ENCODE data around the gene IQSEC1. TPM values are rescaled to one million over a fixed set of nuclear protein-coding genes. Genes with fewer than 3 reads are reported as not detected.
A peak's percentile ranks its signal among the peaks of the same experiment; 100 is the strongest.

Gene IQSEC1
- total and polyA plus RNA-seq, 7 experiments from 2014 or later: 21.1 to 163 (median 70.2) TPM

GRCh38 chr3:12974819-12975218, 98.4 kb downstream of the IQSEC1 start:
- ChIA-PET POLR2A (interaction anchor here (0.8 kb wide), 1 partner anchor 40 kb away, joined by 3 read pairs; no protein-coding TSS in a partner anchor), CTCF (interaction anchor here (1.2 kb wide), 1 partner anchor 9 kb away, joined by 4 read pairs; no protein-coding TSS in a partner anchor)
- H3K36me3 Mint-ChIP-seq: peaks cover 0 to 6% (median 4%) of the 10 kb centered on the region in 5 donors
- intact Hi-C loops (cut with micrococcal nuclease): no loop called here
- no peaks in the 10 kb centered on the region for H3K27me3 Mint-ChIP-seq
- H3K9me3 Mint-ChIP-seq: peaks cover 0 to 3% (median 0%) of the 10 kb centered on the region in 11 donors
- Histone ChIP-seq H3K4me1 (ENCODE audit: control insufficient read depth in 2 of 2, insufficient read depth in 2 of 2, low read length in 2 of 2) (peaks cover 0 to 33% of the 10 kb centered on the region in 2 donors), H3K27ac (ENCODE audit: low read depth, low read length) (no peak overlapping the region), H3K4me3 (ENCODE audit: low read length) (no peak overlapping the region), H3K27me3 (ENCODE audit: control insufficient read depth in 2 of 2, insufficient read depth in 2 of 2, low read length in 2 of 2) (no peaks in the 10 kb centered on the region), H3K36me3 (ENCODE audit: control insufficient read depth in 2 of 3, insufficient read depth in 3 of 3, low read length in 3 of 3) (peaks cover 0 to 47% (median 0%) of the 10 kb centered on the region in 3 experiments), H3K9me3 (ENCODE audit: control insufficient read depth in 2 of 3, low read length in 3 of 3) (no peaks in the 10 kb centered on the region)
- peak overlapping the region in 2 of 9 donors; percentile 53 to 56 for H3K27ac Mint-ChIP-seq
- H3K4me1 Mint-ChIP-seq: peaks cover 17 to 71% (median 43%) of the 10 kb centered on the region in 7 donors
- DNase-seq: no peak
- no peak overlapping the region for H3K4me3 Mint-ChIP-seq
- ATAC-seq: peak; percentile 10

DNA sequence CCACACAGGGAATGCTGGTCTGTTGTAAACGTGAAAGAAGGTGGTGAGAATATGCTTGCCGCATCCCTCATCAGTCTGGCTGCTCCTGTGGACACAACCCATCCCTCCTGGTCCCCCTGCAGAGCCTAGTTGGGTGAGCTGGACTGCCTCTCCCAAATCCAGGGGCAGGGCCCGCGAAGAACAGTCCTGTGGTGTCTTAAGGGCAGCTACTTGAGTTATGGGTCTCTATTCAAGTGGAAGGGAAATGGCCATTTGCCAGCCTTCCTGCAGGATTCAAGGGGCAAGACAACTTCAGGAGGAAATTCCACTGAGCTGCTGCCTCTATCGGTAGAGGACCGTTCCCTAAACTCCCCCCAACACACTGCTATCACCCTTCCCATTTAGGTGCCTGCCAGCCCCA, 98.9 kb downstream of the IQSEC1 start:
- ATAC-seq (no peak), DNase-seq (no peak)
- Mint-ChIP-seq H3K4me3 (no peak overlapping the region), H3K36me3 (peaks cover 0 to 6% (median 4%) of the 10 kb centered on the region in 5 donors), H3K27me3 (no peaks in the 10 kb centered on the region), H3K4me1 (peaks cover 18 to 73% (median 44%) of the 10 kb centered on the region in 7 donors), H3K9me3 (peaks cover 0 to 3% (median 0%) of the 10 kb centered on the region in 11 donors), H3K27ac (peak overlapping the region in 2 of 9 donors; percentile 14 to 53)
- Histone ChIP-seq H3K4me1 (ENCODE audit: control insufficient read depth in 2 of 2, insufficient read depth in 2 of 2, low read length in 2 of 2) (peaks cover 0 to 33% of the 10 kb centered on the region in 2 donors), H3K36me3 (ENCODE audit: control insufficient read depth in 2 of 3, insufficient read depth in 3 of 3, low read length in 3 of 3) (peaks cover 0 to 43% (median 0%) of the 10 kb centered on the region in 3 experiments), H3K4me3 (ENCODE audit: low read length) (no peak overlapping the region), H3K27ac (ENCODE audit: low read depth, low read length) (no peak overlapping the region), H3K27me3 (ENCODE audit: control insufficient read depth in 2 of 2, insufficient read depth in 2 of 2, low read length in 2 of 2) (no peaks in the 10 kb centered on the region), H3K9me3 (ENCODE audit: control insufficient read depth in 2 of 3, low read length in 3 of 3) (no peaks in the 10 kb centered on the region)
- intact Hi-C loops (cut with micrococcal nuclease): no loop called here
- POLR2A ChIA-PET: interaction anchor here (1.2 kb wide), 1 partner anchor 134 kb away, joined by 3 read pairs; no protein-coding TSS in a partner anchor
- CTCF ChIA-PET: no interaction called here

DNA sequence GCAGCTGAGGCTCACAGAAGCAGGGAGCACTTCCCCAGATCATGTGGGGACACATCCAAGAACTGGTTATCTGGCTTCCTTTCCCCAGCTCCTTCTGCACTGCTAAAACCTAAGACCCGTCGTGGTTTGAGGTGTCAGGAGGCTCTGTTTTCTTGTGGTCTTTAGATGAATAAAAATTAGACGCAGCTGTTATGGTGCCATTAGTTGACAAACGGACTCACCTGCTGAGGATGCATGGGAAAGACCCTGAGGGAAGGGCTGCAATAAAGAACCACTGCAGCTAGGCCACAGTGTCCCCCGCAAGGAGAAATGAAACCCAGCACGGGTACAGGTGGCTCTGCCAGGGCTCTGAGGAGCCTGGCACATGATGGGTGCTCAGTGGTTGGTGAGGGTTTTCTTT, 99.4 kb downstream of the IQSEC1 start:
- CTCF ChIA-PET: no interaction called here
- Histone ChIP-seq H3K27ac (ENCODE audit: low read depth, low read length) (no peak overlapping the region), H3K4me3 (ENCODE audit: low read length) (no peak overlapping the region), H3K4me1 (ENCODE audit: control insufficient read depth in 2 of 2, insufficient read depth in 2 of 2, low read length in 2 of 2) (peaks cover 0 to 33% of the 10 kb centered on the region in 2 donors), H3K27me3 (ENCODE audit: control insufficient read depth in 2 of 2, insufficient read depth in 2 of 2, low read length in 2 of 2) (no peaks in the 10 kb centered on the region), H3K9me3 (ENCODE audit: control insufficient read depth in 2 of 3, low read length in 3 of 3) (no peaks in the 10 kb centered on the region), H3K36me3 (ENCODE audit: control insufficient read depth in 2 of 3, insufficient read depth in 3 of 3, low read length in 3 of 3) (peaks cover 0 to 38% (median 0%) of the 10 kb centered on the region in 3 experiments)
- peak overlapping the region in 2 of 9 donors; percentile 20 to 28 for H3K27ac Mint-ChIP-seq
- H3K36me3 Mint-ChIP-seq: peaks cover 0 to 4% (median 0%) of the 10 kb centered on the region in 5 donors
- peaks cover 0 to 3% (median 0%) of the 10 kb centered on the region in 11 donors for H3K9me3 Mint-ChIP-seq
- POLR2A ChIA-PET: interaction anchor here (1.2 to 2.0 kb wide), 2 partner anchors 8 to 133 kb away, joined by 3 to 7 read pairs; no protein-coding TSS in a partner anchor
- DNase-seq (no peak), ATAC-seq (no peak)
- no peak overlapping the region for H3K4me3 Mint-ChIP-seq
- no peaks in the 10 kb centered on the region for H3K27me3 Mint-ChIP-seq
- intact Hi-C loops (cut with micrococcal nuclease): no loop called here
- peaks cover 22 to 74% (median 45%) of the 10 kb centered on the region in 7 donors for H3K4me1 Mint-ChIP-seq

DNA sequence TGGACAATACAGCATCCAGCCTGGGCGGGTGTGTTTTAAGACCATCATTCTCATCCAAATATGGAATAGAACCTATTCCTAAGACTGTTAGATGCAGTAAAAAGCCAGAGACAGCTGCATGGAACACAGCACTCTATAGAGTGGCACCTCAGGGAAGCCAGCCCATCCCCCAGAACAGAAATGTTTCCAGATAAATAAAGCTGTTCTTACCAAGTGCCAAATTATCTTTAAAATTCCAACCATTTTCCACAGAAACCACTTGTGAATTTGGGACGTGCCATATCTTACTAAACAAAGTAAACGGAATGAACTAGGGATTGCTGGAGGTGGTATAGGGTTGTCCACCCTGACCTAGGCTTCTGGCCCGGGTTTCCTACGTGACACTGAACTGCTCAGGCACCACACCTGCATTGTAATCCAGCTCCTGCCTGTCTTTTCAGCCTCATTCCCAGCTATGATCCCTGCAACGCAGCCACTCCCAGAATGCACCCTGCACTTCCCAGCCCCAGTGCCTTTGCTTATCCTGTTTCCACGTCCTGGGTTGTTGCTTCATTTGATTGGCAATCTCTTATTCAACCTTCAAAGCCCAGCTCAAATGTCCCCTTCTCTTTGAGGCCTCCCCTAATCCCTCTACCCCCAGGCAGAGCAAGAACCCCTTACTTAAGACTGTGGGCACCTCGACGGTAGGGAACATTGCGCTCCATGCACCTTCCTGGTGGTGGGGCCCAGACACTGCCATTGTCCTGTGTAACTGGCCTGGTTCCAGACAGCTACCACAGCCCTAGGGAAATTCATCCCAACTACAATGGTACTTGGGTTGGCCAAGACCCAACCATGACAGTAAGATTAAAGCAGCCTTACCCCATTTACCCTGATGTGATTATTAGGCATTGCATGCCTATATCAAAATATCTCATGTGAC, 100.2 kb downstream of the IQSEC1 start:
- ATAC-seq (no peak), DNase-seq (no peak)
- Histone ChIP-seq H3K9me3 (ENCODE audit: control insufficient read depth in 2 of 3, low read length in 3 of 3) (no peaks in the 10 kb centered on the region), H3K27ac (ENCODE audit: low read depth, low read length) (no peak overlapping the region), H3K4me3 (ENCODE audit: low read length) (no peak overlapping the region), H3K4me1 (ENCODE audit: control insufficient read depth in 2 of 2, insufficient read depth in 2 of 2, low read length in 2 of 2) (peaks cover 6 to 39% of the 10 kb centered on the region in 2 donors), H3K27me3 (ENCODE audit: control insufficient read depth in 2 of 2, insufficient read depth in 2 of 2, low read length in 2 of 2) (no peaks in the 10 kb centered on the region), H3K36me3 (ENCODE audit: control insufficient read depth in 2 of 3, insufficient read depth in 3 of 3, low read length in 3 of 3) (peaks cover 0 to 33% (median 0%) of the 10 kb centered on the region in 3 experiments)
- POLR2A ChIA-PET: interaction anchor here (1.2 to 2.0 kb wide), 2 partner anchors 9 to 133 kb away, joined by 3 to 7 read pairs; no protein-coding TSS in a partner anchor
- CTCF ChIA-PET: no interaction called here
- Mint-ChIP-seq H3K4me3 (no peak overlapping the region), H3K27ac (peak overlapping the region in 4 of 9 donors; percentile 17 to 45 (median 18)), H3K27me3 (no peaks in the 10 kb centered on the region), H3K36me3 (peaks cover 0 to 4% (median 0%) of the 10 kb centered on the region in 5 donors), H3K4me1 (peaks cover 27 to 82% (median 53%) of the 10 kb centered on the region in 7 donors), H3K9me3 (peaks cover 0 to 3% (median 0%) of the 10 kb centered on the region in 11 donors)
- intact Hi-C loops (cut with micrococcal nuclease): no loop called here

GRCh38 chr3:12972043-12972442, 101.2 kb downstream of the IQSEC1 start:
- Histone ChIP-seq H3K27me3 (ENCODE audit: control insufficient read depth in 2 of 2, insufficient read depth in 2 of 2, low read length in 2 of 2) (no peaks in the 10 kb centered on the region), H3K4me3 (ENCODE audit: low read length) (no peak overlapping the region), H3K27ac (ENCODE audit: low read depth, low read length) (no peak overlapping the region), H3K36me3 (ENCODE audit: control insufficient read depth in 2 of 3, insufficient read depth in 3 of 3, low read length in 3 of 3) (peaks cover 0 to 25% (median 0%) of the 10 kb centered on the region in 3 experiments), H3K9me3 (ENCODE audit: control insufficient read depth in 2 of 3, low read length in 3 of 3) (no peaks in the 10 kb centered on the region), H3K4me1 (ENCODE audit: control insufficient read depth in 2 of 2, insufficient read depth in 2 of 2, low read length in 2 of 2) (peaks cover 10 to 43% of the 10 kb centered on the region in 2 donors)
- peaks cover 0 to 3% (median 0%) of the 10 kb centered on the region in 11 donors for H3K9me3 Mint-ChIP-seq
- ChIA-PET CTCF (interaction anchor here (0.6 kb wide), 1 partner anchor 91 kb away, joined by 4 read pairs; no protein-coding TSS in a partner anchor), POLR2A (interaction anchor here (0.7 to 2.0 kb wide), 2 partner anchors 10 to 35 kb away, joined by 4 to 7 read pairs; no protein-coding TSS in a partner anchor)
- DNase-seq: no peak
- intact Hi-C loops (cut with micrococcal nuclease): no loop called here
- peaks cover 0 to 4% (median 0%) of the 10 kb centered on the region in 5 donors for H3K36me3 Mint-ChIP-seq
- peaks cover 0 to 2% (median 0%) of the 10 kb centered on the region in 5 donors for H3K27me3 Mint-ChIP-seq
- H3K27ac Mint-ChIP-seq: no peak overlapping the region
- peaks cover 30 to 80% (median 50%) of the 10 kb centered on the region in 7 donors for H3K4me1 Mint-ChIP-seq
- no peak overlapping the region for H3K4me3 Mint-ChIP-seq
- no peak for ATAC-seq

GRCh38 chr3:12970684-12971083, 102.5 kb downstream of the IQSEC1 start:
- peaks cover 0 to 1% (median 0%) of the 10 kb centered on the region in 11 donors for H3K9me3 Mint-ChIP-seq
- peak overlapping the region in 2 of 9 donors; percentile 43 to 55 for H3K27ac Mint-ChIP-seq
- H3K4me1 Mint-ChIP-seq: peaks cover 36 to 84% (median 55%) of the 10 kb centered on the region in 7 donors
- H3K9me3 ChIP-seq (ENCODE audit: control insufficient read depth in 2 of 3, low read length in 3 of 3): no peaks in the 10 kb centered on the region
- H3K36me3 Mint-ChIP-seq: peaks cover 0 to 3% (median 0%) of the 10 kb centered on the region in 5 donors
- H3K27me3 Mint-ChIP-seq: peaks cover 0 to 5% (median 0%) of the 10 kb centered on the region in 5 donors
- no peaks in the 10 kb centered on the region for H3K27me3 ChIP-seq (ENCODE audit: control insufficient read depth in 2 of 2, insufficient read depth in 2 of 2, low read length in 2 of 2)
- H3K36me3 ChIP-seq (ENCODE audit: control insufficient read depth in 2 of 3, insufficient read depth in 3 of 3, low read length in 3 of 3): peaks cover 0 to 25% (median 0%) of the 10 kb centered on the region in 3 experiments
- DNase-seq (no peak), ATAC-seq (no peak)
- H3K4me1 ChIP-seq (ENCODE audit: control insufficient read depth in 2 of 2, insufficient read depth in 2 of 2, low read length in 2 of 2): peaks cover 22 to 51% of the 10 kb centered on the region in 2 donors
- H3K4me3 ChIP-seq (ENCODE audit: low read length): no peak overlapping the region
- ChIA-PET POLR2A (interaction anchor here (1.4 kb wide), 1 partner anchor 11 kb away, joined by 5 read pairs; no protein-coding TSS in a partner anchor), CTCF (interaction anchor here (1.0 kb wide), 1 partner anchor 25 kb away, joined by 3 read pairs; no protein-coding TSS in a partner anchor)
- intact Hi-C loops (cut with micrococcal nuclease): no loop called here
- H3K27ac ChIP-seq (ENCODE audit: low read depth, low read length): no peak overlapping the region
- H3K4me3 Mint-ChIP-seq: peak overlapping the region in 1 of 10 donors; percentile 30

Measured in naive thymus-derived CD4-positive, alpha-beta T cell (primary cell).